Activated CD4-positive, alpha-beta T cell treated with anti-CD3 and anti-CD28 coated beads, Interleukin-2, amount 50 U/mL, for 1 hour (primary cell): ENCODE measurements around the gene CACNA1E.
"Not testable (repeated sequence)": the region's sequence is repeated elsewhere in the genome, so short reads cannot be mapped to it uniquely, and the experiment has no call there.

Experiments
- DNase-seq: peaks from one replicate; pipeline ENCODE4 v3.0.0-alpha.2; 2020

CACNA1E gene

GRCh38 chr1:181518152-181518551 lies 34.8 kb downstream of the CACNA1E start:
- DNase-seq = no peak

- DNase-seq = no peak
These were observed 39.5 kb downstream of the CACNA1E start for GRCh38 chr1:181522864-181523263.

GRCh38 chr1:181525104-181525721 lies 41.9 kb downstream of the CACNA1E start:
- no peak for DNase-seq

- DNase-seq = not testable (repeated sequence)
These were observed 44.9 kb downstream of the CACNA1E start for GRCh38 chr1:181528241-181528640.

GRCh38 chr1:181531441-181531840 lies 48.1 kb downstream of the CACNA1E start:
- DNase-seq = no peak

- DNase-seq = no peak
These were observed 48.8 kb downstream of the CACNA1E start for GRCh38 chr1:181531951-181532600.

- no peak for DNase-seq
These were observed 55.5 kb downstream of the CACNA1E start for GRCh38 chr1:181538836-181539235.

GRCh38 chr1:181541458-181541857 lies 58.1 kb downstream of the CACNA1E start:
- no peak for DNase-seq

GRCh38 chr1:181541947-181542346 lies 58.6 kb downstream of the CACNA1E start:
- no peak for DNase-seq

- not testable (repeated sequence) for DNase-seq
These were observed 59.1 kb downstream of the CACNA1E start for GRCh38 chr1:181542406-181542805.

- DNase-seq = no peak
These were observed 62.1 kb downstream of the CACNA1E start for GRCh38 chr1:181545395-181545794.

GRCh38 chr1:181548497-181548896 lies 65.2 kb downstream of the CACNA1E start:
- DNase-seq = no peak

GRCh38 chr1:181551249-181551648 lies 67.9 kb downstream of the CACNA1E start:
- no peak for DNase-seq

GRCh38 chr1:181551754-181552153 lies 68.4 kb downstream of the CACNA1E start:
- DNase-seq = no peak

- DNase-seq = no peak
These were observed 71.1 kb downstream of the CACNA1E start for GRCh38 chr1:181554465-181554864.

GRCh38 chr1:181556631-181557030 lies 73.3 kb downstream of the CACNA1E start:
- DNase-seq = no peak

GRCh38 chr1:181557313-181557712 lies 74.0 kb downstream of the CACNA1E start:
- no peak for DNase-seq

- DNase-seq = no peak
These were observed 75.1 kb downstream of the CACNA1E start for GRCh38 chr1:181558416-181558815.

- DNase-seq = no peak
These were observed 75.8 kb downstream of the CACNA1E start for GRCh38 chr1:181559142-181559541.

- no peak for DNase-seq
These were observed 79.1 kb downstream of the CACNA1E start for GRCh38 chr1:181562395-181562794.

- DNase-seq = no peak
These were observed 85.4 kb downstream of the CACNA1E start for GRCh38 chr1:181568736-181569135.

GRCh38 chr1:181577475-181577874 lies 94.2 kb downstream of the CACNA1E start:
- no peak for DNase-seq

GRCh38 chr1:181583598-181583997 lies 100.3 kb downstream of the CACNA1E start:
- no peak for DNase-seq

GRCh38 chr1:181587870-181588438 lies 104.6 kb downstream of the CACNA1E start:
- DNase-seq = no peak

GRCh38 chr1:181588631-181589030 lies 105.3 kb downstream of the CACNA1E start:
- no peak for DNase-seq
